Measurements from ENCODE around the gene CADM2.
"Not testable (repeated sequence)": the region's sequence is repeated elsewhere in the genome, so short reads cannot be mapped to it uniquely, and the experiment has no call there.

Gene CADM2

GRCh38 chr3:85903434-85903833, 944.6 kb downstream of the CADM2 start:
- peaks cover 13% of the 10 kb centered on the region for H3K9me3 Mint-ChIP-seq (ENCODE audit: low read depth)
- H3K4me1 Mint-ChIP-seq (ENCODE audit: low read depth), result no peaks in the 10 kb centered on the region
- H3K27ac Mint-ChIP-seq, result no peak overlapping the region
- no peaks in the 10 kb centered on the region for H3K27me3 Mint-ChIP-seq
- no peak overlapping the region for H3K4me3 Mint-ChIP-seq
- no peaks in the 10 kb centered on the region for H3K36me3 Mint-ChIP-seq

GRCh38 chr3:85912980-85913379, 954.2 kb downstream of the CADM2 start:
- H3K27me3 Mint-ChIP-seq, result no peaks in the 10 kb centered on the region
- H3K9me3 Mint-ChIP-seq (ENCODE audit: low read depth), result peaks cover 20% of the 10 kb centered on the region
- no peaks in the 10 kb centered on the region for H3K4me1 Mint-ChIP-seq (ENCODE audit: low read depth)
- no peak overlapping the region for H3K4me3 Mint-ChIP-seq
- H3K27ac Mint-ChIP-seq, result no peak overlapping the region
- H3K36me3 Mint-ChIP-seq, result no peaks in the 10 kb centered on the region

DNA sequence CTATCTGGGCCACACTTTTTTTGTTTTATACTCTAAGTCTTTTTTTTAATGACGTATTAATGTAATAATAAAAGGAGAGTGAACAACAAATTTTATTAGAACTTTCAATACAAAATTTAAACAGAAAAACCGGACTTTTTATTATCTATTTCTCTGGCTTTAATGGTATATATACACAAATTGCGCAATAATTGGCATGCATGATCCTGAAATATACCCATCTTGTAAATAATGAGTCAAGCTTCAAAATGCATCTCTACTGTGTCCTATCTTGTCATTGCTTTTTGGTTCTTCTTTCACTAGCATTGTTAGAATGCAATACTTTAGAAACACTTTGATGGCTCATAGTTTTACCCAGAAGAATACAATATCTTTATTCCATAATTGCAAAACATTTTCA, 963.6 kb downstream of the CADM2 start:
- H3K4me3 Mint-ChIP-seq, result no peak overlapping the region
- no peak overlapping the region for H3K27ac Mint-ChIP-seq
- H3K9me3 Mint-ChIP-seq (ENCODE audit: low read depth), result peaks cover 11% of the 10 kb centered on the region
- H3K27me3 Mint-ChIP-seq, result no peaks in the 10 kb centered on the region
- no peaks in the 10 kb centered on the region for H3K36me3 Mint-ChIP-seq
- H3K4me1 Mint-ChIP-seq (ENCODE audit: low read depth), result no peaks in the 10 kb centered on the region

DNA sequence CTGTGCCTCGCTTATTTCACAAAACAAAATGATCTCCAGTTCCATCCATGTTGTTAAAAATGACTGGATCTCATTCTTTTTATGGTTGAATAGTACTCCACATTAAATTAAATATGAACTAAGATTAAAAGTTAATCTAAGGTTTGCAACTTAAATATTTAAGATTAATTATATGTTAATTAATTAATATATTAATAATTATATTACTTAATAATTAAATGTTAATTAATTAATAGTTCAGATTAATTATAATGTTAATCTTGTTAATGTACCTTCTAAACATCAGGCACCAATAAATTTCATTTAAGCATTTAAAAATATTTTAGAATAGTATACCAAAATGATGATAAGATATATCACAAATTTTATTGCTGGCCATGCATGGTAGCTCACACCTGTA, 971.9 kb downstream of the CADM2 start:
- Mint-ChIP-seq H3K4me1 (ENCODE audit: low read depth) (no peaks in the 10 kb centered on the region), H3K9me3 (ENCODE audit: low read depth) (peaks cover 7% of the 10 kb centered on the region), H3K27me3 (no peaks in the 10 kb centered on the region), H3K27ac (no peak overlapping the region), H3K36me3 (no peaks in the 10 kb centered on the region), H3K4me3 (no peak overlapping the region)

DNA sequence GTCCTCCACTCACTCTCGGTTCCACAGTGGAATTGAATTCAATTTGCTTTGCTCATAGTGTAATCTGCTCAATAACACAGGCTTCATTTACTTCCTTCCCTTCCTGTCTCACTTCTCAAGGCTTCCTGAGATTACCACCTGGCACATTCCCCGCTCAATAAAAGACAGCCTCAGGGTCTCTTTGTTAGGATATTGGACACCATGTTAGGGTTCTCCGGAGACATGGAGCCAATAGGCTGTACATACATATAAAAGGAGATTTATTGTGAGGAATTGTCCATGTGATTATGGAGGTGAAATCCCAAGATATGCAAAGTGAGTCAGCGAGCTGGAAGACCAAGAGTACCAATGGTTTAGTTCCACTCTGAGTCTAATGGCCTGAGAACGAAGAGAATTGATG, 974.5 kb downstream of the CADM2 start:
- Mint-ChIP-seq H3K4me1 (ENCODE audit: low read depth) (no peaks in the 10 kb centered on the region), H3K4me3 (no peak overlapping the region), H3K27ac (no peak overlapping the region), H3K9me3 (ENCODE audit: low read depth) (peaks cover 4% of the 10 kb centered on the region), H3K36me3 (no peaks in the 10 kb centered on the region), H3K27me3 (no peaks in the 10 kb centered on the region)

DNA sequence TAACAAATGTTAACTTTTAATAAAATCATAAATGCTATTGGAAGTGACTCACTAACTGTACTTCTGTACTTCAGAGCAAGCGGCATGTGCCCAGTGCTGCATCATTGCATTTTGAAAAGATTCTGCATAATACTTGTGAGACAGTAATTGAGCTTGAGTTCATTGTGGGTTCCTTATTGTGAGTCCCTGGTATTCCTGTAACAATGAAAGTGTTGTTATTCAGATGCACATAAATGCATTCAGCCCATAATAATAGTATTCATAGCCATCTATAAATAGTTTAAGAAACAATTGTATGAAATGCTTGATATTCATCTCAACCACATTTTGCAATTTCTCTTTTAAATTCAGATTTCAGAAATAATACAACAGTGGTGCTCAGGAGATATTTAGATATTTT, 976.4 kb downstream of the CADM2 start:
- Mint-ChIP-seq H3K27ac (no peak overlapping the region), H3K9me3 (ENCODE audit: low read depth) (peaks cover 4% of the 10 kb centered on the region), H3K27me3 (no peaks in the 10 kb centered on the region), H3K4me3 (no peak overlapping the region), H3K4me1 (ENCODE audit: low read depth) (no peaks in the 10 kb centered on the region), H3K36me3 (no peaks in the 10 kb centered on the region)

DNA sequence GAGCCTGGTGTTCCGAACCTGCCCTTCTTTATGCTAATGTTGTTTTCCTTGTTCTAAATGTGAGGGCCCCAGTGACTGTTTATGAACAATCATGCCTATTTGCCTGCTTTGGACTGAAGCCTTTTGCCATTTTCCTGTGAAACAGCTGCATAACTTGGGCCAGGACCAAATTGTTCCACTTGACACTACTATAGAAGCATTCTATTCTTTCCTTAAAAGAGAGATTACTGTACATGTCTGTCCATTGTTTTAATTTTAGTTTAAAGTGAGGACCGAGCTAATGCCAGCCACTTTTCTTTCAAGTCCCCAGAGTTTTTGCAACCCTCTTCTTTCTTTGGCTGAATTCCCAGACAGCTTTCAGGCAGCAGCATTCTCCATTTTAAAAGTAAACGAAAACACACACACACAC, 980.3 kb downstream of the CADM2 start:
- Mint-ChIP-seq H3K9me3 (ENCODE audit: low read depth) (peaks cover 4% of the 10 kb centered on the region), H3K27ac (no peak overlapping the region), H3K36me3 (no peaks in the 10 kb centered on the region), H3K27me3 (no peaks in the 10 kb centered on the region), H3K4me3 (no peak overlapping the region), H3K4me1 (ENCODE audit: low read depth) (no peaks in the 10 kb centered on the region)

GRCh38 chr3:85950435-85950834, 991.6 kb downstream of the CADM2 start:
- peaks cover 9% of the 10 kb centered on the region for H3K9me3 Mint-ChIP-seq (ENCODE audit: low read depth)
- no peaks in the 10 kb centered on the region for H3K36me3 Mint-ChIP-seq
- H3K27ac Mint-ChIP-seq, result no peak overlapping the region
- no peaks in the 10 kb centered on the region for H3K4me1 Mint-ChIP-seq (ENCODE audit: low read depth)
- H3K4me3 Mint-ChIP-seq, result no peak overlapping the region
- no peaks in the 10 kb centered on the region for H3K27me3 Mint-ChIP-seq

DNA sequence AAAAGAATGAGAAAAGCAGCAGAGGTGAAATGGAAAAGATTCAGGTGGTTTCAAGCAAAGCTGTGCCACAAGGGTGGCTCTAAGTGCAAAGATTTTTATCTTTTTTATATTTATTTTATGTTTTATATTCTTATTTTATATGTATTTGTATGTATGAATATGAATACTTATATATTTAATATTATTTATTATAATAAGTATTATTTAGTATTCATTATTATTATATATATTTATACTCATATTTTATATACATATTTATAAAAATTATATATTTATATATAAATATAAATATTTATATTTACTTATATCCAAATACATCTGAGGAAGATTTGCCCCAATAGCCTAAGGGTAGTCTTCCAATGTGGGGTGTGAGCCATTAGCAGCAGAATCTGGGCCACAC, 1002.0 kb downstream of the CADM2 start:
- no peaks in the 10 kb centered on the region for H3K9me3 Mint-ChIP-seq (ENCODE audit: low read depth)
- no peak overlapping the region for H3K27ac Mint-ChIP-seq
- no peak overlapping the region for H3K4me3 Mint-ChIP-seq
- H3K4me1 Mint-ChIP-seq (ENCODE audit: low read depth), result no peaks in the 10 kb centered on the region
- H3K27me3 Mint-ChIP-seq, result no peaks in the 10 kb centered on the region
- H3K36me3 Mint-ChIP-seq, result no peaks in the 10 kb centered on the region

GRCh38 chr3:85977615-85978338, 1019.0 kb downstream of the CADM2 start:
- H3K27me3 Mint-ChIP-seq, result no peaks in the 10 kb centered on the region
- H3K27ac Mint-ChIP-seq, result no peak overlapping the region
- no peaks in the 10 kb centered on the region for H3K4me1 Mint-ChIP-seq (ENCODE audit: low read depth)
- no peaks in the 10 kb centered on the region for H3K36me3 Mint-ChIP-seq
- H3K9me3 Mint-ChIP-seq (ENCODE audit: low read depth), result peaks cover 8% of the 10 kb centered on the region
- no peak overlapping the region for H3K4me3 Mint-ChIP-seq

DNA sequence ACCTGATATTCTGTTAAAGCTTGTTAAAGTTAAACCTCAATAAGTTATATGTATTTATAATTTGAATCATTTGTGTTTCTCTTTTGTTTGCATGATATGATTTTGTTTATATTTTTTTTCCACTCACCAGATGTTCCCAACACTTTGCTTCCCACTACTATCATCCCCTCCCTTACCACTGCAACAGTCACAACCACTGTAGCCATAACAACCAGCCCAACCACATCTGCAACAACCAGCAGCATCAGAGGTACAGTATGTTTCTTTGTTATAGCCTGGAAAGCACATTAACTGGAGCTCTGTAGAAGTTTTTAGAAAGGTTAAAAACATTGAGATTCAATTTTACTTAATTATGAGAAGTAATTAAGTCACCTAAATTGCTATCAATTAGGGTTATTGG, 1020.2 kb downstream of the CADM2 start:
- Mint-ChIP-seq H3K9me3 (ENCODE audit: low read depth) (peaks cover 8% of the 10 kb centered on the region), H3K27me3 (no peaks in the 10 kb centered on the region), H3K27ac (no peak overlapping the region), H3K4me1 (ENCODE audit: low read depth) (no peaks in the 10 kb centered on the region), H3K4me3 (no peak overlapping the region), H3K36me3 (no peaks in the 10 kb centered on the region)

DNA sequence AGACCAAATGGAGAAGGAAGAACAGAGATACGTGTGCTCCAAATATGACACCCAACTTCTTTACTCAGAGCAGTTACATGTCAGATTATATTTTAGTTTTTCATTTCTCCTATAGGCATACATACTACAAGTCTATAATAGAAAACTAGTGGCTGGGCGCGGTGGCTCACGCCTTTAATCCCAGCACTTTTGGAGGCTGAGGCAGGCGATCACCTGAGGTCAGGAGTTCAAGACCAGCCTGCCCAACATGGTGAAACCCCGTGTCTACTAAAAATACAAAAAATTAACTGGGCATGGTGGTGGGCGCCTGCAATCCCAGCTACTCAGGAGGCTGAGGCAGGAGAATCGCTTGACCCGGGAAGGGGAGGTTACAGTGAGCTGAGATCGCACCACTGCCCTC, 1030.8 kb downstream of the CADM2 start:
- H3K27me3 Mint-ChIP-seq; H3K9me3 Mint-ChIP-seq (ENCODE audit: low read depth); H3K4me1 Mint-ChIP-seq (ENCODE audit: low read depth); H3K27ac Mint-ChIP-seq; H3K4me3 Mint-ChIP-seq; H3K36me3 Mint-ChIP-seq: not testable (repeated sequence)

DNA sequence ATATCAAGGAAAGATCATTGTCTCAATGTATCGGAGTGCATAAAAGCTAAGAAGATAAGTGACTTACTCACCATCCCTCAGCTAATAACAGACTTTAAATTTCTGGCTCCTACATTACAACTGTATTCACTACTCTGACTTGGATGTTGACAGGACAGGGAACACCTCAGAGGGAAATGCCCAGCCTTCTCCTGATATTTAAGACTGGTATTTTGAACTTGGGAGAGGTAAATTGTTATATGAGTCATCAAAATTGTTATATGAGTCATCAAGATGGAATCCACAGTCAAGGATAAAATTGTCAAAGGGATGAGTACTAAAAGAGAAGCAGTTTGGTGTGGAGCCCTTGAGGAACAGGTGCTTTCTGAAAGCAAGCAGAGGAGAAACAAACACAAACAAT, 1070.8 kb downstream of the CADM2 start:
- Mint-ChIP-seq H3K36me3 (no peaks in the 10 kb centered on the region), H3K27ac (no peak overlapping the region), H3K4me3 (no peak overlapping the region), H3K4me1 (ENCODE audit: low read depth) (no peaks in the 10 kb centered on the region), H3K27me3 (no peaks in the 10 kb centered on the region), H3K9me3 (ENCODE audit: low read depth) (peaks cover 7% of the 10 kb centered on the region)

GRCh38 chr3:86037916-86038315, 1079.1 kb downstream of the CADM2 start:
- no peaks in the 10 kb centered on the region for H3K27me3 Mint-ChIP-seq
- peaks cover 4% of the 10 kb centered on the region for H3K9me3 Mint-ChIP-seq (ENCODE audit: low read depth)
- H3K27ac Mint-ChIP-seq, result no peak overlapping the region
- H3K4me3 Mint-ChIP-seq, result no peak overlapping the region
- no peaks in the 10 kb centered on the region for H3K36me3 Mint-ChIP-seq
- H3K4me1 Mint-ChIP-seq (ENCODE audit: low read depth), result no peaks in the 10 kb centered on the region

DNA sequence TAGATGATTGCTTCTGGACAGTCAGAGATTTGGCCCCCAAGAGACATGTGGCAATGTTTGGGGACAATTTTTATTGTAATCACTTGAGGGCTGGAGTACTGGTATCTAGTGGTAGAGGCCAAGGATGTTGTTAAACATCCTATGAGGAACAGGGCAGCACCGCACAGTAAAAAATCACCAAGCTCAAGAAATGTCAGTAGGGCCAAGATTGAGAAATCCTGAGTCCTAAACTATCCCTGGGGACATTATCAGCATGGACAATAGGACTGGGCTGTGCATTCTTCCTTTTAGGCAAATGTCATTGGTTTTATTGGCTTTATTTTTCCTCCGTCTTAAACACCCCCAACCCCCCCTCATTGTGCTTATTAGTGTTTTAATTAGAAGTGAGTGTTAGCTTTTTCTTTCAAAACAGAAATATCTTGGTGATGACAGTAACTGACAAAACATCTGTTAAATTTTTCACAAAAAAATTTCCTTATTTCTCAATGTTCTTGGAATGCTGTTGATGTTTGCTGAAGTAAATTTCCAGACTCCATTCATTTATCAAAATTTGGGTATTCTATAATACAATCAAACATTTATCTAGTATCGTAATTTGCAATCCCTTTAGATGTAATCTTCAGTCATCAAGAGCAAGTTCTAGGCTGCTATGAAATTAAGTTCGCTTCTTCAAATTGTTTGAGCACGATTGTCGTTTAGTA, 1087.8 kb downstream of the CADM2 start:
- Mint-ChIP-seq H3K27ac (no peak overlapping the region), H3K27me3 (no peaks in the 10 kb centered on the region), H3K4me3 (no peak overlapping the region), H3K36me3 (no peaks in the 10 kb centered on the region), H3K9me3 (ENCODE audit: low read depth) (peaks cover 18% of the 10 kb centered on the region), H3K4me1 (ENCODE audit: low read depth) (no peaks in the 10 kb centered on the region)

DNA sequence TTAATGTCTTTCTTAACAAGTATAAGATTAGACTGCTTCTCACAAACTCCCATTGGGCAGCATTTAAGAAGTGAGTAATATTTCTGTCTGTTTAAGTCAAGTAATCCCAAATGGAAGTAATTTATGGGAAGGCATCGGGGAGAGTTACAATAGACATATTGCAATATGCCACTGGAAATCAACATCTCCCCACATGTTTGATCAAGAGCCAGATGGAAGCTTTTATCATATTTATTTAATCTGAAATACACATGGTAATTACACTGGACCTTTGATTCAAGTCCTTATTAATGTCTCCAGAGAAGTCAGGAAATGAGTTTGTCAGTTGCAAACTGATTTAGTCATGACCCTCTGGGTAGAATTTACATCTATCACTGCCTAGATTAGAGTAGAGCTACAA, 1088.4 kb downstream of the CADM2 start:
- no peak overlapping the region for H3K27ac Mint-ChIP-seq
- no peak overlapping the region for H3K4me3 Mint-ChIP-seq
- H3K36me3 Mint-ChIP-seq, result no peaks in the 10 kb centered on the region
- H3K9me3 Mint-ChIP-seq (ENCODE audit: low read depth), result peaks cover 18% of the 10 kb centered on the region
- H3K4me1 Mint-ChIP-seq (ENCODE audit: low read depth), result no peaks in the 10 kb centered on the region
- H3K27me3 Mint-ChIP-seq, result no peaks in the 10 kb centered on the region
